ENCODE measurements around the gene FGF1.

FGF1 gene

DNA sequence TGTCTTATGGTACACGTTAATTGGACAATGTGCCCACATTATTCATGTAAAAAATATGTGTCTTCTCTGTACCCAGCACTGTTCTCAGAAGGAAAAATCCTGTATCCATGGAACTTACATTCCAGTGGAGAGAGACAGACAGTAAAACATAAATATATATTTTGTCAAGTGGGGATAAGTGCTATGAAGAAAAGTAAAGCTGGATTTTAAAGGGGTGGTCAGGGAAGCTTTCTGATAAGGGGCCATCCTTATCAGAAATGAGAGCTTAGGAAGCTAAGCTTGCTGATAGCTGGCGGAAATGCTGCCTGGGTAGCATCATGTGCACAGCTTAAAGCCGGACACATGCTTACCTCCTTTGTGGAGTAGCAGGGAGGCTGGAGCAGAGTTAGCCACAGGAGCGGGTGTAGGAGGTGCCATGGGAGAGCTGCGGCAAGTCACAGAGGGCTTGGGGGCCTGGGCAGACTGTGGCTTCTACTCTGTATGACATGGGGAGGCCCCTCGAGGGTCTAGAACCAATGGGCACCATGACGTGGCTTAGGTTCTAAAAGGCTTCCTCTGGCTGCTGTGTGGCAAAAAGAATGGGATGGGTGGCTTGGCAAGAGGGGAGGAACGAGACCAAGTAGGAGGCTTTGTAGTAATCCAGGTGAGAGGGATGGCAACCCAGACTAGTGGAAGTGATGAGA lies 141.7 kb downstream of the FGF1 start:
- DNase-seq (ENCODE audit: low spot score): no peak

DNA sequence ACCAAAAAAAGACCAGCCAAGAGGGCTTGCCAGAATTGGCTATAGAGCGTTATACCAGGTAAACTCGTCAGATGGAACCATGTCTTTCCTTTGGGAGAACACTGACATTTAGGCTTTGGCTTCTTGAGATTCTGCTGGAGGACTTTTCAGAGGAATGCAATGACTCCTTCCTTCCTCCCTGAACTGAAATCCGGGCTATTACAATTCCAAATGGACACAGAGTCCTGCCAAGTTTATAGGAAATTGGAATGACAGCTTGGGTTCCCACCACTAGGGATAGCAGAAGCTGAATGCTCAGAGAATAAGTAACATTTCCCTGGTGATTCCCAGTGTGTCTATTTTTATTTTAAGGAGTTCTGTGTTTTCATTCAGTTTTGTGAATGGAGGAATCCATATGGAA lies 143.0 kb downstream of the FGF1 start:
- DNase-seq (ENCODE audit: low spot score): no peak

All from SK-N-DZ (cell line).